HG02840 (cell line): ENCODE data around the gene TBC1D22A.

Source experiments
- ATAC-seq: cut with Tn5 transposase; IDR thresholded peaks from one replicate; pipeline ENCODE4 v1.9.1; 2021; ENCODE audit warnings: mild to moderate bottlenecking, moderate library complexity, moderate number of reproducible peaks; ENCODE audit not compliant: unreplicated experiment, low FRiP score

TBC1D22A gene

GRCh38 chr22:47059701-47060161, 297.3 kb downstream of the TBC1D22A start:
- ATAC-seq = no peak

GRCh38 chr22:47060718-47061117, 298.3 kb downstream of the TBC1D22A start:
- ATAC-seq = no peak

- no peak for ATAC-seq
These were observed 298.8 kb downstream of the TBC1D22A start for GRCh38 chr22:47061226-47061625.

GRCh38 chr22:47062126-47062525, 299.7 kb downstream of the TBC1D22A start:
- no peak for ATAC-seq

GRCh38 chr22:47063071-47063509, 300.6 kb downstream of the TBC1D22A start:
- no peak for ATAC-seq

- ATAC-seq = no peak
These were observed 301.2 kb downstream of the TBC1D22A start for GRCh38 chr22:47063606-47064005.

GRCh38 chr22:47064016-47064415, 301.6 kb downstream of the TBC1D22A start:
- no peak for ATAC-seq

- ATAC-seq = no peak
These were observed 302.0 kb downstream of the TBC1D22A start for GRCh38 chr22:47064416-47064815.

GRCh38 chr22:47065756-47066615, 303.5 kb downstream of the TBC1D22A start:
- no peak for ATAC-seq

- no peak for ATAC-seq
These were observed 304.1 kb downstream of the TBC1D22A start for GRCh38 chr22:47066616-47066905.

- ATAC-seq = no peak
These were observed 305.0 kb downstream of the TBC1D22A start for GRCh38 chr22:47067321-47067890.

GRCh38 chr22:47067911-47068625, 305.6 kb downstream of the TBC1D22A start:
- ATAC-seq = no peak

GRCh38 chr22:47068626-47068996, 306.2 kb downstream of the TBC1D22A start:
- ATAC-seq = no peak

- ATAC-seq = no peak
These were observed 306.8 kb downstream of the TBC1D22A start for GRCh38 chr22:47069270-47069669.

GRCh38 chr22:47071078-47071806, 308.8 kb downstream of the TBC1D22A start:
- no peak for ATAC-seq

GRCh38 chr22:47071807-47072641, 309.6 kb downstream of the TBC1D22A start:
- no peak for ATAC-seq

GRCh38 chr22:47072642-47072967, 310.2 kb downstream of the TBC1D22A start:
- ATAC-seq = no peak

- ATAC-seq = no peak
These were observed 310.6 kb downstream of the TBC1D22A start for GRCh38 chr22:47073075-47073474.

GRCh38 chr22:47074105-47074504, 311.7 kb downstream of the TBC1D22A start:
- no peak for ATAC-seq

- no peak for ATAC-seq
These were observed 313.1 kb downstream of the TBC1D22A start for GRCh38 chr22:47075568-47075967.
